ENCODE measurements around the gene CCDC106.

- TF ChIP-seq YY1 (IDR thresholded peaks at IDR 0.05; ENCODE audit: insufficient read depth, insufficient read length) (no peak), ZNF274 (IDR thresholded peaks at IDR 0.05; ENCODE audit: low read depth, low read length) (no peak)
Measured at GRCh38 chr19:55658846-55659459, 10.9 kb downstream of the CCDC106 start.

Measured in NT2/D1 (cell line).